IPS DF 19.7 (cell line): ENCODE results near the gene SVOPL.

Experiments used
- DNase-seq: peaks from one replicate; pipeline ENCODE4 v3.0.0-alpha.2; 2013; ENCODE audit warnings: low read depth, low spot score

The SVOPL gene

GRCh38 chr7:138563808-138564207 lies 137.4 kb downstream of the SVOPL start:
- no peak for DNase-seq

- no peak for DNase-seq
Measured at GRCh38 chr7:138559448-138559847, 141.7 kb downstream of the SVOPL start.

- DNase-seq: no peak
Measured at GRCh38 chr7:138556771-138557484, 144.2 kb downstream of the SVOPL start.

GRCh38 chr7:138555684-138556083 lies 145.5 kb downstream of the SVOPL start:
- no peak for DNase-seq

- no peak for DNase-seq
Measured at GRCh38 chr7:138554674-138555073, 146.5 kb downstream of the SVOPL start.

- no peak for DNase-seq
Measured at GRCh38 chr7:138553805-138554204, 147.4 kb downstream of the SVOPL start.

- no peak for DNase-seq
Measured at GRCh38 chr7:138551102-138551501, 150.1 kb downstream of the SVOPL start.

GRCh38 chr7:138550337-138550736 lies 150.8 kb downstream of the SVOPL start:
- DNase-seq: no peak

GRCh38 chr7:138549082-138549481 lies 152.1 kb downstream of the SVOPL start:
- no peak for DNase-seq

GRCh38 chr7:138546829-138547228 lies 154.3 kb downstream of the SVOPL start:
- DNase-seq: no peak

- no peak for DNase-seq
Measured at GRCh38 chr7:138546064-138546619, 155.0 kb downstream of the SVOPL start.

GRCh38 chr7:138545123-138545522 lies 156.0 kb downstream of the SVOPL start:
- no peak for DNase-seq
